ENCODE results near the gene PLAAT2. TPM values are rescaled to one million over a fixed set of nuclear protein-coding genes. Genes with fewer than 3 reads are reported as not detected.

The PLAAT2 gene
- total RNA-seq, result 10 to 100 TPM in 3 of 4 donors, not detected in 1; 38.7 to 47.9 (median 43.0) TPM

- DNase-seq, result no peak
- TF ChIP-seq EP300 (IDR thresholded peaks at IDR 0.05; ENCODE audit: low read depth), result no peak
- TF ChIP-seq CTCF (IDR thresholded peaks at IDR 0.05), result no peak
- TF ChIP-seq POLR2AphosphoS5 (IDR thresholded peaks at IDR 0.05), result peak in 1 of 3 donors; percentile 54
- H3K27ac ChIP-seq, result peak within 1 kb of the TSS; percentile 87 to 89 (median 89)
- H3K4me1 ChIP-seq, result peaks cover 18 to 51% (median 28%) of the 10 kb centered on the region in 4 donors
- H3K36me3 ChIP-seq, result no peaks in the 10 kb centered on the region
- in situ Hi-C loops (cut with MboI; ENCODE audit: low pct_ligation_motif_present in 1 of 4, low pct_unique_long_range_greater_than_20kb in 1 of 4, low sequenced_read_pairs in 3 of 4), result no loop called here
- no peak within 1 kb of the TSS for H3K4me3 ChIP-seq
- H3K9me3 ChIP-seq, result no peaks in the 10 kb centered on the region
- H3K27me3 ChIP-seq, result no peaks in the 10 kb centered on the region
- 75 to 78% methylated on average over 3 to 13 of the region's 13 CpGs for WGBS, 2 donors (ENCODE audit: low coverage in 1 of 2)
- intact Hi-C loops (cut with DNase I; ENCODE audit: low total_unique reads), result no loop called here
These were observed at the start of gene PLAAT2 for GRCh38 chr11:63563201-63564055. Gene PLAAT2 (minus strand): TSS chr11:63563379. CDS start chr11:63563324, 55 bp downstream.

- Histone ChIP-seq H3K9me3 (no peaks in the 10 kb centered on the region), H3K4me1 (peaks cover 14 to 43% (median 21%) of the 10 kb centered on the region in 4 donors), H3K27ac (peak overlapping the region in 2 of 4 donors; percentile 66 to 80), H3K4me3 (no peak overlapping the region), H3K27me3 (no peaks in the 10 kb centered on the region), H3K36me3 (no peaks in the 10 kb centered on the region)
- DNase-seq, result no peak
- intact Hi-C loops (cut with DNase I; ENCODE audit: low total_unique reads), result no loop called here
- TF ChIP-seq EP300 (IDR thresholded peaks at IDR 0.05; ENCODE audit: low read depth), result no peak
- in situ Hi-C loops (cut with MboI; ENCODE audit: low pct_ligation_motif_present in 1 of 4, low pct_unique_long_range_greater_than_20kb in 1 of 4, low sequenced_read_pairs in 3 of 4), result no loop called here
These were observed 49.0 kb upstream of the PLAAT2 start for GRCh38 chr11:63612181-63612580.

- Histone ChIP-seq H3K36me3 (no peaks in the 10 kb centered on the region), H3K4me1 (peaks cover 14 to 43% (median 21%) of the 10 kb centered on the region in 4 donors), H3K27ac (peak overlapping the region; percentile 11 to 57 (median 39)), H3K9me3 (no peaks in the 10 kb centered on the region), H3K27me3 (no peaks in the 10 kb centered on the region), H3K4me3 (no peak overlapping the region)
- DNase-seq, result no peak
- in situ Hi-C loops (cut with MboI; ENCODE audit: low pct_ligation_motif_present in 1 of 4, low pct_unique_long_range_greater_than_20kb in 1 of 4, low sequenced_read_pairs in 3 of 4) (no loop called here), intact Hi-C loops (cut with DNase I; ENCODE audit: low total_unique reads) (no loop called here)
- 74 to 89% methylated on average over 1 of the region's 1 CpG for WGBS, 2 donors (ENCODE audit: low coverage in 1 of 2)
- no peak for TF ChIP-seq EP300 (IDR thresholded peaks at IDR 0.05; ENCODE audit: low read depth)
- no peak for TF ChIP-seq POLR2A (IDR thresholded peaks at IDR 0.05)
- peak in 1 of 5 experiments; percentile 2 for TF ChIP-seq CTCF (IDR thresholded peaks at IDR 0.05)
- TF ChIP-seq POLR2AphosphoS5 (IDR thresholded peaks at IDR 0.05), result no peak
These were observed 48.2 kb upstream of the PLAAT2 start for GRCh38 chr11:63611395-63611747.

- H3K27ac ChIP-seq, result peak overlapping the region; percentile 16 to 57 (median 46)
- intact Hi-C loops (cut with DNase I; ENCODE audit: low total_unique reads), result no loop called here
- WGBS, 2 donors (ENCODE audit: low coverage in 1 of 2), result 61 to 65% methylated on average over 10 to 14 of the region's 14 CpGs
- no peaks in the 10 kb centered on the region for H3K36me3 ChIP-seq
- H3K27me3 ChIP-seq, result no peaks in the 10 kb centered on the region
- peaks cover 14 to 43% (median 21%) of the 10 kb centered on the region in 4 donors for H3K4me1 ChIP-seq
- in situ Hi-C loops (cut with MboI; ENCODE audit: low pct_ligation_motif_present in 1 of 4, low pct_unique_long_range_greater_than_20kb in 1 of 4, low sequenced_read_pairs in 3 of 4), result no loop called here
- TF ChIP-seq POLR2A (IDR thresholded peaks at IDR 0.05) (no peak), CTCF (IDR thresholded peaks at IDR 0.05) (peak in 2 of 5 experiments; percentile 12 to 28)
- DNase-seq, result no peak
- peak overlapping the region in 1 of 4 donors; percentile 6 for H3K4me3 ChIP-seq
- H3K9me3 ChIP-seq, result no peaks in the 10 kb centered on the region
These were observed 47.6 kb upstream of the PLAAT2 start for GRCh38 chr11:63610604-63611394.
